HepG2 (cell line): ENCODE results near the gene PCDHGB6.
"Not testable (repeated sequence)": the region's sequence is repeated elsewhere in the genome, so short reads cannot be mapped to it uniquely, and the experiment has no call there.

ENCODE experiments used
- DMAP1 ChIP-seq: IDR thresholded peaks from 2 replicates; pipeline ENCODE4 v1.6.1; 2016
- HDAC2 ChIP-seq: sonication (generic); formaldehyde crosslinking; IDR thresholded peaks from 2 replicates; pipeline ENCODE4 v1.4.0; 2020; ENCODE audit warnings: missing genetic modification reagents
- MAFF ChIP-seq: IDR thresholded peaks from 2 replicates; pipeline ENCODE4 v1.6.1; 2011; ENCODE audit warnings: low read depth, low read length, improper control_type of control experiment
- MZF1 ChIP-seq: sonication (generic); formaldehyde crosslinking; IDR thresholded peaks from 2 replicates; pipeline ENCODE4 v1.8.1; 2023; ENCODE audit warnings: mild to moderate bottlenecking, missing genetic modification reagents, borderline replicate concordance
- NFE2 ChIP-seq: sonication (generic); formaldehyde crosslinking; IDR thresholded peaks from 2 replicates; pipeline ENCODE4 v1.4.0; 2020; ENCODE audit warnings: missing genetic modification reagents
- NR1H2 ChIP-seq: sonication (generic); formaldehyde crosslinking; IDR thresholded peaks from 2 replicates; pipeline ENCODE4 v1.8.1; 2022; ENCODE audit warnings: low read depth, missing genetic modification reagents, borderline replicate concordance
- RAD21 ChIP-seq: fragments of 450-650 bp; formaldehyde crosslinking; IDR thresholded peaks from 2 replicates; pipeline ENCODE4 v1.5.0; 2020; ENCODE audit warnings: mild to moderate bottlenecking
- RBAK ChIP-seq: sonication (generic); formaldehyde crosslinking; IDR thresholded peaks from 2 replicates; pipeline ENCODE4 v1.5.1; 2020; ENCODE audit warnings: mild to moderate bottlenecking, missing genetic modification reagents
- TBL1XR1 ChIP-seq: fragments of 150-350 bp; IDR thresholded peaks from 2 replicates; pipeline ENCODE4 v1.6.1; 2014; ENCODE audit warnings: borderline replicate concordance, low read length; ENCODE audit not compliant: partially characterized antibody
- TF ChIP-seq, protein P1 (sequence below): sonication (generic); formaldehyde crosslinking; IDR thresholded peaks from 2 replicates; pipeline ENCODE4 v1.8.0; 2022; ENCODE audit warnings: missing genetic modification reagents, mild to moderate bottlenecking, inconsistent platforms, borderline replicate concordance
- TF ChIP-seq, protein P2 (sequence below): sonication (generic); formaldehyde crosslinking; conservative IDR thresholded peaks from 2 replicates; pipeline ENCODE4 v1.4.0; 2020; ENCODE audit warnings: missing genetic modification reagents
- TF ChIP-seq, protein P3 (sequence below): IDR thresholded peaks from 2 replicates; pipeline ENCODE4 v1.6.1; 2016; ENCODE audit warnings: low read depth
- TF ChIP-seq, protein P4 (sequence below): IDR thresholded peaks from 2 replicates; pipeline ENCODE4 v1.6.1; 2016; ENCODE audit warnings: missing compliant biosample characterization, missing genetic modification reagents, borderline replicate concordance
- TF ChIP-seq, protein P5 (sequence below): sonication (generic); formaldehyde crosslinking; IDR thresholded peaks from 2 replicates; pipeline ENCODE4 v1.5.0; 2020; ENCODE audit warnings: mild to moderate bottlenecking, missing genetic modification reagents, moderate library complexity

GRCh38 chr5:141415275-141415618 lies 7.4 kb downstream of the PCDHGB6 start:
- TF ChIP-seq, protein P1, sequence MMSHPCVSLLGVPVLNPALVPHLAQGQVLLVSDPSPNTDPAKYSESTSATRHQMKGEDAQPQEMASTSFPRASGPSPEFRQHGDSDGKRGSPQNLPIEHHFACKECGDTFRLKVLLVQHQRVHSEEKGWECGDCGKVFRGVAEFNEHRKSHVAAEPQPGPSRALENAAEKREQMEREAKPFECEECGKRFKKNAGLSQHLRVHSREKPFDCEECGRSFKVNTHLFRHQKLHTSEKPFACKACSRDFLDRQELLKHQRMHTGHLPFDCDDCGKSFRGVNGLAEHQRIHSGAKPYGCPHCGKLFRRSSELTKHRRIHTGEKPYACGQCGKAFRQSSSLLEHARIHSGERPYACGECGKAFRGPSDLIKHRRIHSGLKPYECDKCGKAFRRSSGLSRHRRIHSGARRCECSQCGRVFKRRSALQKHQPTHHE (CRISPR knock-in tag): not testable (repeated sequence)
- TF ChIP-seq MAFF; RAD21 (CRISPR knock-in tag); MZF1 (CRISPR knock-in tag); TBL1XR1; NFE2 (CRISPR knock-in tag); NR1H2 (CRISPR knock-in tag); DMAP1 (CRISPR knock-in tag); HDAC2 (CRISPR knock-in tag); RBAK: not testable (repeated sequence)
- TF ChIP-seq, protein P2, sequence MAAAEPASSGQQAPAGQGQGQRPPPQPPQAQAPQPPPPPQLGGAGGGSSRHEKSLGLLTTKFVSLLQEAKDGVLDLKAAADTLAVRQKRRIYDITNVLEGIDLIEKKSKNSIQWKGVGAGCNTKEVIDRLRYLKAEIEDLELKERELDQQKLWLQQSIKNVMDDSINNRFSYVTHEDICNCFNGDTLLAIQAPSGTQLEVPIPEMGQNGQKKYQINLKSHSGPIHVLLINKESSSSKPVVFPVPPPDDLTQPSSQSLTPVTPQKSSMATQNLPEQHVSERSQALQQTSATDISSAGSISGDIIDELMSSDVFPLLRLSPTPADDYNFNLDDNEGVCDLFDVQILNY (CRISPR knock-in tag): not testable (repeated sequence)
- TF ChIP-seq, protein P3, sequence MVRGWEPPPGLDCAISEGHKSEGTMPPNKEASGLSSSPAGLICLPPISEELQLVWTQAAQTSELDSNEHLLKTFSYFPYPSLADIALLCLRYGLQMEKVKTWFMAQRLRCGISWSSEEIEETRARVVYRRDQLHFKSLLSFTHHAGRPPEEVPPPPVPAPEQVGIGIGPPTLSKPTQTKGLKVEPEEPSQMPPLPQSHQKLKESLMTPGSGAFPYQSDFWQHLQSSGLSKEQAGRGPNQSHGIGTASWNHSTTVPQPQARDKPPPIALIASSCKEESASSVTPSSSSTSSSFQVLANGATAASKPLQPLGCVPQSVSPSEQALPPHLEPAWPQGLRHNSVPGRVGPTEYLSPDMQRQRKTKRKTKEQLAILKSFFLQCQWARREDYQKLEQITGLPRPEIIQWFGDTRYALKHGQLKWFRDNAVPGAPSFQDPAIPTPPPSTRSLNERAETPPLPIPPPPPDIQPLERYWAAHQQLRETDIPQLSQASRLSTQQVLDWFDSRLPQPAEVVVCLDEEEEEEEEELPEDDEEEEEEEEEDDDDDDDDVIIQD: not testable (repeated sequence)
- TF ChIP-seq, protein P4, sequence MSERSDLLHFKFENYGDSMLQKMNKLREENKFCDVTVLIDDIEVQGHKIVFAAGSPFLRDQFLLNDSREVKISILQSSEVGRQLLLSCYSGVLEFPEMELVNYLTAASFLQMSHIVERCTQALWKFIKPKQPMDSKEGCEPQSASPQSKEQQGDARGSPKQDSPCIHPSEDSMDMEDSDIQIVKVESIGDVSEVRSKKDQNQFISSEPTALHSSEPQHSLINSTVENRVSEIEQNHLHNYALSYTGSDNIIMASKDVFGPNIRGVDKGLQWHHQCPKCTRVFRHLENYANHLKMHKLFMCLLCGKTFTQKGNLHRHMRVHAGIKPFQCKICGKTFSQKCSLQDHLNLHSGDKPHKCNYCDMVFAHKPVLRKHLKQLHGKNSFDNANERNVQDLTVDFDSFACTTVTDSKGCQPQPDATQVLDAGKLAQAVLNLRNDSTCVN (CRISPR knock-in tag): not testable (repeated sequence)
- TF ChIP-seq, protein P5, sequence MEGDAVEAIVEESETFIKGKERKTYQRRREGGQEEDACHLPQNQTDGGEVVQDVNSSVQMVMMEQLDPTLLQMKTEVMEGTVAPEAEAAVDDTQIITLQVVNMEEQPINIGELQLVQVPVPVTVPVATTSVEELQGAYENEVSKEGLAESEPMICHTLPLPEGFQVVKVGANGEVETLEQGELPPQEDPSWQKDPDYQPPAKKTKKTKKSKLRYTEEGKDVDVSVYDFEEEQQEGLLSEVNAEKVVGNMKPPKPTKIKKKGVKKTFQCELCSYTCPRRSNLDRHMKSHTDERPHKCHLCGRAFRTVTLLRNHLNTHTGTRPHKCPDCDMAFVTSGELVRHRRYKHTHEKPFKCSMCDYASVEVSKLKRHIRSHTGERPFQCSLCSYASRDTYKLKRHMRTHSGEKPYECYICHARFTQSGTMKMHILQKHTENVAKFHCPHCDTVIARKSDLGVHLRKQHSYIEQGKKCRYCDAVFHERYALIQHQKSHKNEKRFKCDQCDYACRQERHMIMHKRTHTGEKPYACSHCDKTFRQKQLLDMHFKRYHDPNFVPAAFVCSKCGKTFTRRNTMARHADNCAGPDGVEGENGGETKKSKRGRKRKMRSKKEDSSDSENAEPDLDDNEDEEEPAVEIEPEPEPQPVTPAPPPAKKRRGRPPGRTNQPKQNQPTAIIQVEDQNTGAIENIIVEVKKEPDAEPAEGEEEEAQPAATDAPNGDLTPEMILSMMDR (CRISPR knock-in tag): not testable (repeated sequence)
